ENCODE measurements around the gene RALGDS.
A peak's percentile ranks its signal among the peaks of the same experiment; 100 is the strongest.
"Not testable (repeated sequence)": the region's sequence is repeated elsewhere in the genome, so short reads cannot be mapped to it uniquely, and the experiment has no call there.

RALGDS gene

DNA sequence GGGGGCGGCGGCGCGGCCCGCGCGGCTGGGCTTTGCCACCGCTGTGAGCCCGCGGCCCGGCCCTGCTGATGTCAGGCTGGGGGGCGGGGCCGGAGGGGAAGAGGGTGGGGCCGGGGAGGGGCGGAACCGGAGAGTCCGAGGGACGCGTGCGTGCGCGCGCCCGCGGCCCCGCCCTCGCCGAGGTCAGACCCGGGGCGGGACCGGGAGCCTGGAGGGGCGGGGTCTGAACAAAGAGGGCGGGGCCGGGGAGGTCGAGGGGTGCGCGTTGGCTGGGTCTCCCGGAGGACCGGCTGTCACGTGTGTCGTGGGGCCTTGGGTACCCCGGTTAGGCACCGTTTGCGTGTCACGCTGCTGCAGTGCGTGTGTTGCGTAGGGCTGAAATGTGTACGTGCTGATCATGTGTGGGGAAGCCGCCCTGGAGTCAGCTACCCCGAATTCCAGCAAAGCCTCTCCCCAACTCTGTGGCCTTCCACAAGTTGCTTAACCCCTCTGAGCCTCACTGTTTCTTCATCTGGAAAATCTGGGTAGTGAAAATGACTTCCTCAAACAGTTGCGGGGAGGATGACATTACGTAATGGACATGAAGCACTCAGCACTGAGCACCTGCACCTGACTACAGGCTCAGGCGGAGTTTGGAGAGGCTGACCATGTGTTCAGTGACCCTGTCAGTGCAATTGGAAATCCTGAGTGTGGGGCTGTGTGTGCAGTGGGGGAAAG lies at the start of gene RALGDS:
TSS of gene RALGDS (minus strand) at position 43 of the 717 bp plus-strand sequence. CDS start 86 bp downstream, outside the sequence.
- DNase-seq (ENCODE audit: low read depth in 2 of 3, low spot score in 1 of 3): peak; percentile 80 to 91 (median 88)

DNA sequence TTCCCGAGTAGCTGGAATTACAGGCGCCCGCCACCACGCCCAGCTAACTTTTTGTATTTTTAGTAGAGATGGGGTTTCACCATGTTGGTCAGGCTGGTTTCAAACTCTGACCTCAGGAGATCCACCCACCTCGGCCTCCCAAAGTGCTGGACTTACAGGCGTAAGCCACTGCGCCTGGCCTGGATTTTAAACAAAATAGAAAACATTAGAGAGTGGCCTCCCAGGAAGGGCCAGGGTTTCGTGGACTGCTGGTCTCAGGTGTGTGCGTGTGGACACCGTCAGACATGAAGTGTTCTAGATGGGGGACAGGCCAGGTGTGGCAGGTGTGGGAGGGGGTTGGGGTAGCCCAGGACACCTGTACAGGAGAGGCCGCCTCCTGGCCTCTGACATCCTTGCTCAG lies 49.7 kb upstream of the RALGDS start:
- no peak for DNase-seq (ENCODE audit: low read depth in 2 of 3, low spot score in 1 of 3)

DNA sequence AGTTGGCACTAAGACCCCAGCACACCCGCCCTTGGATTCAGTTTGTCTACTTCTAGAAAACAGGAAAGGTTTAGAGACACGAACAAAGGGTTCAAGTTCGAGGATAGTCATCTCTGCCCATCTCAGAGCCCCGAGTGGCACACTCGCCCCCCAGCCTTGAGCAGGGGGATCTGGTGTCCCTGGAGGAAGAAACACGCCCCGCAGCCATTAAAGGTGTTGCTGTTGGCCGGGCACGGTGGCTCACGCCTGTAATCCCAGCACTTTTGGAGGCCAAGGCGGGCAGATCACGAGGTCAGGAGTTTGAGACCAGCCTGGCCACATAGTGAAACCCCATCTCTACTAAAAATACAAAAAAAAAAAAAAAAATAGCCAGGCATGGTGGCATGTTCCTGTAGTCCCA lies 48.6 kb upstream of the RALGDS start:
- DNase-seq (ENCODE audit: low read depth in 2 of 3, low spot score in 1 of 3): not testable (repeated sequence)

DNA sequence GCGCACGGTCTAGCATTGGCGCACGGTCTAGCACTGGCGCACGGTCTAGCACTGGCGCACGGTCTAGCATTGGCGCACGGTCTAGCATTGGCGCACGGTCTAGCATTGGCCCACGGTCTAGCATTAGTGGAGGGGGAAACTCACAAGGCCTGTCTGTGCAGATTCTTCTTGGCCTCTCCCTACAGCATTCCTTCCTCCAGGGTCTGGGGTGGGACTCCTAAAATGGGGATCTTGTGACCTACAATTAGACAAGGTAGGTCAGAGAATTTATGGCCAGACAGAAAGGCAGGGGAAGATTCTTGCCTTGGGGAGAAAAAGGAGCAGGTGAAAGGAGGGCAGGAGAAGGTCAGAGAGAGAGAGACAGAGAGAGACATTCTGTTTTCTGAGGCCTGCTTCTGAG lies 48.1 kb upstream of the RALGDS start:
- no peak for DNase-seq (ENCODE audit: low read depth in 2 of 3, low spot score in 1 of 3)

DNA sequence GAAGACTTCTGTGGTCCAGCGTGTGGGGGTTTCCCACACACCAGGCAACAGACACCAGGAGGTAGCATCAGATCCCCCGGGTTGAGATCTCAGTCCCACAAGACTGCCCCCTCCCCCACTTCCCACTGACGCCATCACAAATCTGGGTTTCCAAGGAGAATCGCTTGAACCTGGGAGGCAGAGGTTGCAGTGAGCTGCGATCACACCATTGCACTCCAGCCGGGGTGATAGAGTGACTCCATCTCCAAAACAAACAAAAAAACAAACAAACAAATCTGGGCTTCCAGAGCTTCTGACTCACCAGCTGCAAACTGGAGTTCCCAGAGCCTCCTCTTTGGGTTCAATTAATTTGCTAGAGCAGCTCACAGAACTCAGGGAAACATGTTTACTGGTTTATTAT lies 47.4 kb upstream of the RALGDS start:
- DNase-seq (ENCODE audit: low read depth in 2 of 3, low spot score in 1 of 3): no peak

DNA sequence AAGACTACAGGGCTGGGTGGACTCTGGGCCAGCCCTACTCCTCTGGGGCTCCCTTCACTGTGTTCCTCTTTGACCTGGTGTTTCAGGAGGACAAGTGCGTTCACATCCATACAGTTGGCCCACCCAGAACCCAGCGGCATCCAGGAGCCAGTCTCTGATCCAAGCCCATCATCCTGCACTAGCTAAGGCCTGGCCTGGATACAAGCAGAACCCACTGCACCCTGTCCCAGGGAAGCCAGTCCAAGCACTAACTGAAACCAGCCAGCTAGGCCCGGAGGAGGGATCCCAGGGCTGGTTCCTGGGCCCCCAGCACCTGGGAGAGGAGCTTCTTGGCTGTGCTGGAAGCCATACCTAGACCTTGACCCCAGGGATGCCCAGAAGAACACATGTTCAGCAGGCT lies 46.7 kb upstream of the RALGDS start:
- no peak for DNase-seq (ENCODE audit: low read depth in 2 of 3, low spot score in 1 of 3)

DNA sequence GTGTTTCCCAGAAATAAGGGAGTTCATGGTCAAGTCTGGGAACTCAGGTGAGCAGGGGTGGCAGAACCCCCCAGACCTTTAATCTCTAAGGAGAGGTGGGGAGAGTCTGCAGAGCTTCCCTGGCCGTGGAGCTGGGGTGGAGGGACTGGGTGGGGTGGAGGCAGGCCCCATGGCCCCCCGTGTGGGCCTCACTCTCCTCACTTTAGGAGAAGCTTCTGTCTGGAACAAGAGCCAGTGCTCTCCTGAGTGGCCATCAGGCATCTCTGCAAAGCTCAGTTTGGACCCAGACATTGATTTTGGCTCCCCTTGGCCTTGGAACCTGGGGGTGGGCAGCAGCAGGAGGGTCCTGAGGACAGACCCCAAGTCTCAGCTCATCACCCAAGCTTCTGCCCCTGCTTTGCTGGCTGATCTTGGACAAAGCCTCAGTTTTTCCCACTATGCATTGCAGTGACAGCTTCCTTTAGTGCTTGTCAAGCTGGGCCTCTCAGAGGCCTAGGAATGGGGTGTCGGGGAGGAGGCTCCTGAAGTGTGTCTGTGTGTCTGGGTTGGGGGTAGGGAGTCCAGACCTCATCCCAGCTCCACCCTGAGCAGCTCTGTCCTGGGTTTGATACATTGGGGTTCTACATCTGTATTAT lies 46.2 kb upstream of the RALGDS start:
- no peak for DNase-seq (ENCODE audit: low read depth in 2 of 3, low spot score in 1 of 3)

DNA sequence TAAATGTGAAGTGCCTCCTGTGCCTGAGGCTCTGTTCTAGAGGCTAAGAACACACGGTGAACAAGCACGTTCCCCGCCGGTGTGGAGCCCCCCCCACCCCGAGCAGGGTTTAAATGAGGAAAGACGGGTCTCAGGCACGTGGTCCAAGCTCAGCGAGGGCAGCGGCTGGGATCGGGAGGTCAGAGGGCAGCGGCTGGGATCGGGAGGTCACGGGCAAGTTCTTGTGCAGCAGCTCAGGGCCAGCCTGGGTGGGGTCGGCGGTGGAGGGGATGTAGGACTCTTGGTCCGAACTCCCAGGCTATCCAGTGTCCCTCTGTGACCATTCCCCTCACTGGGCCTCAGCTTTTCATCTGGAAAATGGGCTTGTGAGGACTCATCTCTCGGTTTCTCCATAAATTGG lies 45.4 kb upstream of the RALGDS start:
- no peak for DNase-seq (ENCODE audit: low read depth in 2 of 3, low spot score in 1 of 3)

DNA sequence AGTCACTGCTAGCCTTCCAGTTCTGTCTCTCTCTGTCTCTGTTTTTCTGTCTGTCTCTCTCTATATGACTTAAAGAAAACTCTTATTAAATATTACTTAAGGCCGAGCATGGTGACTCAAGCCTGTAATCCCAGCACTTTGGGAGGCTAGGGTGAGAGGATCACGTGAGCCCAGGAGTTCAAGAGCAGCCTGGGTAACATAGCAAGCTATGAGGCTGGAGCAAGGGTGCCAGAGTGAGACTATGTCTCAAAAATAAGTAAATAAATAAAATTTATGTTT lies 44.4 kb upstream of the RALGDS start:
- DNase-seq (ENCODE audit: low read depth in 2 of 3, low spot score in 1 of 3): no peak

DNA sequence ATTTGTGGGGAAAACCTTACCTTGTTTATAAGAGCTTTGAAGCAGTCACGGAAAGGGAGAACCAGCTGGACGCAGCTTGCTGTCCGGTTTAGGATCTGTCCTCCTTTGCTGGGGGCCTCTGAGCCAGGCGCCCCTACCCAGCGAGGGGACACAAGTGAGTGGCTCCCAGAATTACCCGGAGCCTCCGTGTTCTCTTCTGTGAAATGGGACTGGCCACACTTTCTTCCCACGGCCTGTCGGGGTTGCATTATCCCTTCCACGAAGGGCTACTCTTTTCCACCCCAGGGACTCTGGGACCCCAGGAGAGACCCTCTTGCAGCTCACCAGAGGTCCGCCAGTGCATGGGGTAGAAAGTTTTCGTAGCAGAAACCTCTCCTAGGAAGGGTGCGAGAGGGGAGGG lies 43.2 kb upstream of the RALGDS start:
- no peak for DNase-seq (ENCODE audit: low read depth in 2 of 3, low spot score in 1 of 3)

DNA sequence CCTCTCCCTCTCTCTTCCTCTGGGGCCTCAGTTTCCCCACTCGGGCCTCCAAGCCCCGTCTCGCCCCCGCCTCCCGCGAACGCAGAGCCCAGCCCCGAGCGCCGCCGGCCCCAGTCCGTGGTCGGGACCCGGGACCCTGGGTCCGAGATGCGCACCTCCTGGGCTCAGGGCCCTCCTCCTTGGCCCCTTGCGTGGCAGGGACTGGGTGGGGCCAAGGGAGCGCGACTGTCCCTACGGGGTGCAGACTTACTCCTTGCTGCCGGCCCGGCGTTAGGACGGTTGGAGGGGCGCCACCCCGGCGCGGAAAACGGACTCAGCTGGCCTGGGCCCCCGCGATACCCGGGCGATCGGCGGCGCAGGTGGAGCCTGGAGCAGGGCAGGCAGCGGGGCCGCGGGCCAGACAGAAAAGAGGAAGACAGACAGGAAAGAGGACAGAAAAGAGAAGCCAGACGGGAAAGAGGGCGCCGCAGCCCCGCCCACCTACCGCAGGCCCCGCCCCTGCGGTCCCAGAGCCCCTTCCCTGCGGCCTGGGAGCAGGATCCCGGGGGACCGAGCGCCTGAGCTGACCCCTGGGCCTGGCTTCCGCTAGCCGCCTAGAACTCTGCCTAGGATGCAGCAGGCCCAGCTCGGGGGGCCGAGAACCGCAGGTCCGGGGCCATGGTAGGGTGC lies 42.6 kb upstream of the RALGDS start, which contains the start of gene GBGT1:
TSS of gene GBGT1 (minus strand) at position 411 of the 669 bp plus-strand sequence. CDS start 1,502 bp downstream, outside the sequence.
- no peak for DNase-seq (ENCODE audit: low read depth in 2 of 3, low spot score in 1 of 3)

DNA sequence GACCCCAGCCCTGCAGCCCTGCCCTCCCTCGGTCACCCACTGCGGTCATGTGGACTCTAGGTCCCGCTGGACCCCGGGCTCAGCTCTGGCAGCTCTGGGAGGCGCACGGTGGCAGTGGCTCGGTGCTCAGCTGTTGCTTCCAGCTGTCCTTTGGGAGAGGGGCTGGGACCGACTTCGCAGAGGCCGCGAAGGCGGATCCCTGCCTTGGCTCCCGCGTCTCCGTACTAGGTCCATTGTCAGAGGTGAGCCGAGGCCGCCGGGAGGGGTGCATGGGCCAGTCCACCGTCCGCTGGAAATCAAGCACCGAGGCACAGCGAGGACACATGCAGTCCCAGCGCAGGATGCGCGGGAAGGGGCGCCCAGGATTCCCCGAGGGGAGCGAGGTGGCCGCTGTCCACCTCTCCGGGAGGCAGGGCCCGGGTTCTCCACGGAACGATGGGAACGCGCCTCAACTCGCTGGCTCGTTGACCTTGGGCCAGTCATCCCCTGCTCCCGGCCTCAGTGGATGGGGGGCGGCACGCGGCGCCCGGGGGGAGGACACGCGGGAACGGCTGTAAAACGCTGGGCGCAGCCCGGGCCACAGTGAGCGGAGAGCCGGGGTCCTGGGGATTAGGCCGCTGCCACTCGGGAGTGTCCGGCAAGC lies 41.9 kb upstream of the RALGDS start:
- DNase-seq (ENCODE audit: low read depth in 2 of 3, low spot score in 1 of 3): no peak

DNA sequence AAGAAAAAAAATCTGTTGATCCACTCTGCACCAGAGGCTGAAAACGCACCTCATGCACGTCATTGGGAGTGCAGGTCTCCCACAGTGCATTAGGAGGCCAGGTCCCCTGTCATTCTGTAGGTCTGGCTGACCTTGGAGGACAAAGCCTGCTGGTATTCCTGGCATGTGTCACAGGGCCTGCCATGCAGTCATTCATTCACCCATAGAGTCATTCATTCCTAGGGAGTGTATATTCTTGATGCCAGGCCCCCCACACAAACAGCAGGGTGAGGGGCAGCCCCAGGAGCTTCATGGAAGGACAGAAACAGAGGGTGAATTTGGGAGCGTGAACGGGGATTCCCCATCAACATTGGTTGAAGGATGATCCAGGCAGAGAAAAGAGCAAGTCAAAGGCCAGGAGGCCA lies 40.5 kb upstream of the RALGDS start:
- DNase-seq (ENCODE audit: low read depth in 2 of 3, low spot score in 1 of 3): no peak

DNA sequence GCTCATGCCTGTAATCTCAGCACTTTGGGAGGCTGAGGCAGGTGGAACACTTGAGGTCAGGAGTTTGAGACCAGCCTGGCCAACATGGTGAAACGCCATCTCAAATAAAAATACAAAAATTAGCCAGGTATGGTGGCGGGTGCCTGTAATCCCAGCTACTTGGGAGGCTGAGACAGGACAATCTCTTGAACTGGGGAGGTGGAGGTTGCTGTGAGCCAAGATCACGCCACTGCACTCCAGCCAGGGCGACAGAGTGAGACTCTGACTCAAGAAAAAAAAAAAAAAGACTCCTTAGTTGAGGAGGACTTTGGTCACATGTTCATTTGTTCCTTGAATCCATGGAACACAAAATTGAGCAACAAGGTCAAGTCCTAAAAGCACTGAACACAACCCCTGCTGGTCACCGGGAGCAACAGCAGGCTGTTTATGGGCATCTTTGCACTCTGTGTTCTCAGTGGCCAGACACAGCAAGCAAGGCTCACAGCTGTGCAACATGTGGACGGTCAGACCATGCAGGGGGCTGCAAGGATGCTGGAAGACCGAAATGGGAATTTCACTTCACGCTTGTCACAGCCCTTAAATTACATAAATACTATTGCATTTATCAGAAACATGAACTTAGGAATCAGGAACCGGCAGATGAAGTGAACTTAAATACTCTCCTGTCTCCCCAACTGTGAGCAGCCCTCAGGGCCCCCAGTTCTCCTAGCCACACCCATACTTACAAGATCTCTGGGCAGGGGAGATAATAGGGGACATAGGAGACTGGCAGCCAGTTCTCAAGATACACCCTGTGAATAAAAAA lies 39.9 kb upstream of the RALGDS start:
- no peak for DNase-seq (ENCODE audit: low read depth in 2 of 3, low spot score in 1 of 3)

DNA sequence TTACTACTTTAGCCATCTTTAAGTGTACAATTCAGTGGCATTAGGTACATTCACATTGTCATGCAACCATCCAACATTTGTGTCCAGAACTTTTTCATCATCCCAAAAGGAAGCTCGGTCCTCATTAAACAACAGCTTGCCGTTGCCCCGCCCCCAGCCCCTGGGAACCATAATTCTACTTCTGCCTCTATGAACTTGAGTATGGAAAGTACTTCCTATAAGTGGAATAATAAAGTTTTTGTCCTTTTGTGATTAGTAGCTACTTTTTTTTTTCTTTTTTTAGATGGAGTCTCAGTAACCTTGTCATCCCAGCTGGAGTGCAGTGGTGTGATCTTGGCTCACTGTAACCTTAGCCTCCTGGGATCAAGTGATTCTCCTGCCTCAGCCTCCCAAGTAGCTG lies 37.7 kb upstream of the RALGDS start:
- no peak for DNase-seq (ENCODE audit: low read depth in 2 of 3, low spot score in 1 of 3)

DNA sequence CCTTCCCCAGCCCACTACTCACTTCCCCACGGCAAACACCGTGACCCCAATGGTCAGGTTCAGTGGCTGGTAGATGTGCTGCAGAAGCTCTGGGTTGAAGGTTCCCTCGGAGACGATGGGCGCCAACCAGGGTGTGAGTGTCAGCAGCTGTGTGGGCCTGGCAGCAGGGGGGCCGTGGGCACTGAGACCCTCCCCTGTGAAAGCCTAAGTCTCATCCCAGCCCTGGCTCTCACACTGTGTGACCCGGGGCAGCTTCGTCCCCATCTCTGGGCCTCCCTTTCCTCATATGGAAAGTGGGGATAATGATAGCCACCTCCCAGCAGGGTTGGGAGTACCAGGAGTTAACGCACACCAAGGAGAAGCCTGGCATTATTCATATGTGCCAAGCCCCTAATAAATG lies 34.1 kb upstream of the RALGDS start:
- no peak for DNase-seq (ENCODE audit: low read depth in 2 of 3, low spot score in 1 of 3)

DNA sequence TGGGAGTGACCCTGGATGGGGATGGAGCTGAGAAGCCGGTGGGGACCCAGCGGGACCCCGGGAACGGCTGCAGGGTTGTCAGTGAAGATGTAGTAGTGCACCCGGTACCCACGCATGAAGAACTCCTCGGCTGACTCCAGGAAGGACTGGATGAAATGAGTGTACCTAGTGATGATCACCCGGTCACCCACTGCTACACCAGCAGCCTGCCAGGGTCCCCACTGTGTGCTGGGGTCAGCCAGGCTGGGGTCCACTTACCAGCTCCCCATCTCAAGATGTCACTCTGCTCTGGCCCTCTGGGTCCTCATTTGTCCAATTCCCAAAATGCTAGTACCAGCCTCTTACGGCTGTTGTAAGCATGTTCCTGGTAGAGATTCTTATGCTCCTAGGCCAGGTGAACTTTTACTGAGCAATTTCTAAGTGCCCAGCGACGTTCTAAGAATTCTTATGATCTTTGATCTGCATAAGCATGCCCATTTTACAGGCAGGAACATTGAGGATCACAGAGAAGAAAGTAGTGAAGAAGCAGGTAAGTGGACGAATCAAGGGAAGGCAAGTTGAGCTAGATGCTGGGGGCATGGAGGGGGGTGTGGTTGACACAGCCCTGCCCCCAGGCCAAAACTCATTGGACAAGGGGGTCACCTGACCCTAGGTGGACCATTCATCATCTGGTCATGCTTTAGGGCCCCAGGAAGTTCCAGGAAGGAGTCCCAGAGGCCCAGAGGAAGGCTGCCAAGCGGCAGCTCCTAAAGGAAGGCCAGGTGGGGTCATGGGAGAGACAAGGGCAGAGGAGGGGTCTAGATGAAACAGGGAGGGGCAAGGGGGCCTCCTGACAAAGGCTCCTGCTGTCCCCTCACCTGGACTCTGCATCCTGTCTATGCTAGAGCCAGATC lies 33.3 kb upstream of the RALGDS start:
- no peak for DNase-seq (ENCODE audit: low read depth in 2 of 3, low spot score in 1 of 3)

DNA sequence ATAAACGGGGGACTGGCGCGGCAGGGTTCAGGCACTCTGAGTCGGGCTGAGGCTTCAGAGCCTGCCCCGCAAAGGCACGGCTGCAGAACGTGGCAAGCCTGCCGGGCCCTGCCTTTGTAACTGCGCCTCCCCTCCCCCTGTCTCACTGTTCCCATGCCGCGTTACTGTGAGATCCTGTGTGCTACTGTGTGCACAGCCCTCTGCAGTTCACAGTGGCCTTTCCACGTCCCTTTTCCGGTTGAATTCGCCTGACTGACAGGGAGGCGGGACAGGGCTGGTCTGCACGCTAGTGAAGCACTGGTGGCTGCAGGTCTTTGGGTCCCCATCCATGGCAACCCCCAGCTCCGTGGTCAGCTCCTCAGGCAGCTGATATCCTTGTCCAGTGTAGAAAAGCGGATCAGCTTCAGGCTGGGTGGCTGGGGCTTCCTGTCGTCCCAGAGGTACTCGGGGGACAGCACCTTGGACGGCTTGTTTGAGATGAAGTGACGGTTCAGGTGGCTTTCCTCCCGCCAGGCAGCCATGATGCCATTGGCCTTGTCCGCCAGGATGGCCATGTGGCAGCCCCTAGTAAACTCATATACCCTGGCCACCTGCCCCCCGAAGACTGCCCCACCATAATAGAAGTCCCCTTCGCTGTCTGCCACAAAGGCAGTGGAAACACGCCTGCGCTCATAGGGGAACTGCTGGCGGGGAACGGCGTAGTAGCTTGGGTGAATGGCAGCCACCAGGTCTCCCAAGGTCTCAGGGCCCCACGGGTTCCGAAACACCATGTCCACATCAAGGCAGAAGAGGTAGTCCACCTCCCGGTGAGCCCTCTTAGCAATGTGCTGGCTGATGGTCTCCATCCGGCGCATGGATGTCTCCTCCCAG lies 32.4 kb upstream of the RALGDS start:
- DNase-seq (ENCODE audit: low read depth in 2 of 3, low spot score in 1 of 3): no peak

Data from stimulated activated CD4-positive, alpha-beta T cell treated with anti-CD3 and anti-CD28 coated beads, Interleukin-12 subunit alpha, Interleukin-12 subunit beta, amount 100 ng/mL, for 48 hours (primary cell).